HepG2 (cell line): ENCODE results near the gene AJM1. TPM values are rescaled to one million over a fixed set of nuclear protein-coding genes. Genes with fewer than 3 reads are reported as not detected.
"Not testable (repeated sequence)": the region's sequence is repeated elsewhere in the genome, so short reads cannot be mapped to it uniquely, and the experiment has no call there.

ENCODE experiments used
- ATAC-seq: fragments of 200-7000 bp; cut with Tn5 transposase; 3 replicates; pipeline ENCODE4 v1.9.1; 2020; ENCODE audit warnings: mild to moderate bottlenecking, moderate library complexity
- BruUV-seq: library from RNA; stranded (reverse); fragments of 400-500 nt; replicated peaks from 2 replicates; lab custom pipeline; 2021; lab: Mats Ljungman, UMichigan
- CTCF ChIA-PET: fragments of 300-600 bp; formaldehyde crosslinking; extraction: SDS; loops from one replicate; lab custom pipeline; 2021; ENCODE audit warnings: low total read pairs, inconsistent platforms, low intra/inter-chr PET ratio; lab: Yijun Ruan, JAX
- POLR2A ChIA-PET: fragments of 350-600 bp; sonication (Branson Sonifier 250); formaldehyde crosslinking; loops from one replicate; lab custom pipeline; 2020; ENCODE audit warnings: antibody characterized with exemption, inconsistent platforms; lab: Yijun Ruan, JAX
- DNase-seq: peaks from one replicate; pipeline ENCODE4 v3.0.0-alpha.2; 2015; ENCODE audit warnings: low spot score
- FAIRE-seq: peaks from 3 replicates; lab custom pipeline; 2011; peaks lifted over from hg19 to GRCh38; lab: Jason Lieb, UNC
- H2AFZ ChIP-seq: one replicate; pipeline ENCODE4 v1.6.1; 2011; ENCODE audit warnings: low read length, inconsistent platforms
- H3K27ac ChIP-seq: fragments of 300-600 bp; 3 replicates; pipeline ENCODE4 v1.8.0; 2011; ENCODE audit warnings: mixed run types, mild to moderate bottlenecking, mixed read lengths, low read length, inconsistent platforms; ENCODE audit not compliant: insufficient read depth; ENCODE audit errors: extremely low read length
- H3K27me3 ChIP-seq, 2 experiments: fragments of 200-600 bp in 1 of 2; 2 replicates in 1 of 2; 3 replicates in 1 of 2; pipeline versions ENCODE4 v1.6.0 to v1.8.0; 2011; ENCODE audit warnings: low read length in 2 of 2, mild to moderate bottlenecking in 2 of 2, moderate library complexity in 2 of 2, inconsistent platforms in 1 of 2; ENCODE audit not compliant: insufficient read depth in 2 of 2, control insufficient read depth in 1 of 2
- H3K36me3 ChIP-seq, 2 experiments: fragments of 200-600 bp in 1 of 2; replicated peaks in 1 of 2; 2 replicates in 1 of 2; 3 replicates in 1 of 2; pipeline versions ENCODE4 v1.5.1 to v1.8.0; 2011; ENCODE audit warnings: low read length in 2 of 2, inconsistent platforms in 1 of 2; ENCODE audit not compliant: insufficient read depth in 2 of 2, control insufficient read depth in 1 of 2
- H3K4me1 ChIP-seq: 2 replicates; pipeline ENCODE4 v1.5.1; 2012; ENCODE audit warnings: low read length, inconsistent platforms; ENCODE audit not compliant: insufficient read depth
- H3K4me2 ChIP-seq: 2 replicates; pipeline ENCODE4 v1.6.0; 2011; ENCODE audit warnings: low read depth, low read length, inconsistent platforms
- H3K4me3 ChIP-seq, 3 experiments: fragments of 200-600 bp in 1 of 3; sonication (generic), shearing (Covaris generic) in 1 of 3; replicated peaks in 1 of 3; 2 replicates each; pipeline ENCODE4 v1.5.1; 2011 to 2016; ENCODE audit warnings: low read length in 3 of 3, inconsistent platforms in 2 of 3, low read depth in 2 of 3, mild to moderate bottlenecking in 2 of 3, control low read depth in 1 of 3, mixed read lengths in 1 of 3; ENCODE audit not compliant: insufficient read depth in 1 of 3
- H3K79me2 ChIP-seq: one replicate; pipeline ENCODE4 v1.6.1; 2011; ENCODE audit warnings: low read length, inconsistent platforms; ENCODE audit not compliant: insufficient read depth
- H3K9ac ChIP-seq: 2 replicates; pipeline ENCODE4 v1.6.0; 2011; ENCODE audit warnings: mild to moderate bottlenecking, low read depth, low read length, inconsistent platforms; ENCODE audit not compliant: insufficient read depth
- H3K9me3 ChIP-seq: 2 replicates; pipeline ENCODE4 v1.5.1; 2012; ENCODE audit warnings: mild to moderate bottlenecking, low read length
- H4K20me1 ChIP-seq: 2 replicates; pipeline ENCODE4 v1.6.0; 2011; ENCODE audit warnings: inconsistent platforms, mild to moderate bottlenecking, low read length, moderate library complexity; ENCODE audit not compliant: insufficient read depth
- ELF4 ChIP-seq: sonication (generic); formaldehyde crosslinking; IDR thresholded peaks from 2 replicates; pipeline ENCODE4 v1.5.0; 2020; ENCODE audit warnings: missing genetic modification reagents, mild to moderate bottlenecking, moderate library complexity, borderline replicate concordance
- HNRNPK ChIP-seq: fragments of 200-400 bp; formaldehyde crosslinking; IDR thresholded peaks from 2 replicates; pipeline ENCODE4 v1.6.1; 2018; ENCODE audit warnings: low read length, low read depth, moderate library complexity, mild to moderate bottlenecking; ENCODE audit not compliant: poor library complexity, severe bottlenecking
- KAT8 ChIP-seq: IDR thresholded peaks from 2 replicates; pipeline ENCODE4 v1.6.1; 2016; ENCODE audit warnings: missing genetic modification reagents, missing compliant biosample characterization
- KDM3A ChIP-seq: IDR thresholded peaks from 2 replicates; pipeline ENCODE4 v1.6.1; 2018; ENCODE audit warnings: low read depth, missing compliant biosample characterization
- MED1 ChIP-seq: sonication (generic); formaldehyde crosslinking; IDR thresholded peaks from 2 replicates; pipeline ENCODE4 v1.4.0; 2020; ENCODE audit warnings: missing genetic modification reagents
- MYC ChIP-seq: sonication (generic); formaldehyde crosslinking; IDR thresholded peaks from 2 replicates; pipeline ENCODE4 v1.9.0; 2021; ENCODE audit warnings: missing genetic modification reagents, borderline replicate concordance
- NRL ChIP-seq: sonication (generic); formaldehyde crosslinking; IDR thresholded peaks from 2 replicates; pipeline ENCODE4 v1.5.0; 2020; ENCODE audit warnings: missing genetic modification reagents, mild to moderate bottlenecking, moderate library complexity, borderline replicate concordance
- SALL2 ChIP-seq: sonication (generic); formaldehyde crosslinking; IDR thresholded peaks from 2 replicates; pipeline ENCODE4 v1.8.1; 2023; ENCODE audit warnings: mild to moderate bottlenecking, missing genetic modification reagents, inconsistent platforms
- SAP130 ChIP-seq: IDR thresholded peaks from 2 replicates; pipeline ENCODE4 v1.6.1; 2016; ENCODE audit warnings: low read depth
- YEATS4 ChIP-seq: sonication (generic); formaldehyde crosslinking; IDR thresholded peaks from 2 replicates; pipeline ENCODE4 v1.4.0; 2020; ENCODE audit warnings: missing genetic modification reagents, borderline replicate concordance
- ZBTB7A ChIP-seq: sonication (generic); formaldehyde crosslinking; IDR thresholded peaks from 2 replicates; pipeline ENCODE4 v1.8.0; 2022; ENCODE audit warnings: mild to moderate bottlenecking, missing genetic modification reagents
- ZNF138 ChIP-seq: sonication (generic); formaldehyde crosslinking; IDR thresholded peaks from 2 replicates; pipeline ENCODE4 v1.5.0; 2020; ENCODE audit warnings: mild to moderate bottlenecking, low read depth, missing genetic modification reagents
- ZNF501 ChIP-seq: sonication (generic); formaldehyde crosslinking; IDR thresholded peaks from 2 replicates; pipeline ENCODE4 v1.5.1; 2020; ENCODE audit warnings: mild to moderate bottlenecking, moderate library complexity, missing genetic modification reagents
- ZNF790 ChIP-seq: sonication (generic); formaldehyde crosslinking; IDR thresholded peaks from 2 replicates; pipeline ENCODE4 v1.8.0; 2022; ENCODE audit warnings: missing genetic modification reagents, mild to moderate bottlenecking, borderline replicate concordance
- WGBS: methylation state at CpG from one replicate; pipeline ENCODE4 v1.1.6; 2017; ENCODE audit warnings: low lambda C conversion rate; 5-methylcytosine and 5-hydroxymethylcytosine counted together
- in situ Hi-C: cut with HindIII; loops from 2 replicates; pipeline ENCODE4 v1.10.0; 2017; ENCODE audit warnings: low pct_unique_long_range_greater_than_20kb; ENCODE audit not compliant: extremely low pct_ligation_motif_present
- intact Hi-C: fragments of 100-400 bp; cut with micrococcal nuclease; formaldehyde crosslinking; loops from one replicate; pipeline ENCODE4 v1.10.0; 2022; ENCODE audit not compliant: unreplicated experiment
- polyA plus RNA-seq, 8 experiments: library from polyadenylated mRNA; depleted of rRNA in 3 of 8; stranded (reverse) in 7 of 8; unstranded in 1 of 8; fragments of >200 nt; fragmentation: Illumina TruSeq in 4 of 8; extraction: Trizol in 4 of 8; gene quantifications; 2 replicates each; pipeline versions ENCODE4 v1.2.1 to v1.2.3, GENCODE V29; 2011 to 2016; ENCODE audit warnings: low read depth in 4 of 8, missing spikeins in 1 of 8, mixed read lengths in 1 of 8; ENCODE audit not compliant: insufficient read depth in 1 of 8
- total RNA-seq, 5 experiments: library from RNA; depleted of rRNA; stranded (reverse); fragments of >200 nt; fragmentation: Illumina TruSeq; extraction: Trizol; gene quantifications; 2 replicates each; pipeline ENCODE4 v1.2.3, GENCODE V29; 2016; ENCODE audit warnings: low read depth in 1 of 5
- TF ChIP-seq, protein P1 (sequence below): sonication (generic); formaldehyde crosslinking; IDR thresholded peaks from 2 replicates; pipeline ENCODE4 v1.5.0; 2020; ENCODE audit warnings: mild to moderate bottlenecking, missing genetic modification reagents
- TF ChIP-seq, protein P2 (sequence below): sonication (generic); formaldehyde crosslinking; IDR thresholded peaks from 2 replicates; pipeline ENCODE4 v1.9.0; 2022; ENCODE audit warnings: low read depth, missing genetic modification reagents

The AJM1 gene
- total and polyA plus RNA-seq, 2 of the 13 experiments (the other 11 are each of a cell fraction or from before 2014, with no cell fraction given): 1.1 to 1.2 TPM

GRCh38 chr9:136841646-136842379 lies 465 bp upstream of the AJM1 start (continued):
- TF ChIP-seq ELF4 (CRISPR knock-in tag) (peak; percentile 60; the same call in 1 of the 2 replicates), ZNF138 (CRISPR knock-in tag) (0 out of 2 replicates have a peak, but pooled peaks have one; percentile 69), HNRNPK (peak; percentile 19), ZNF790 (0 out of 2 replicates have a peak, but pooled peaks have one; percentile 36)
- TF ChIP-seq, protein P1, sequence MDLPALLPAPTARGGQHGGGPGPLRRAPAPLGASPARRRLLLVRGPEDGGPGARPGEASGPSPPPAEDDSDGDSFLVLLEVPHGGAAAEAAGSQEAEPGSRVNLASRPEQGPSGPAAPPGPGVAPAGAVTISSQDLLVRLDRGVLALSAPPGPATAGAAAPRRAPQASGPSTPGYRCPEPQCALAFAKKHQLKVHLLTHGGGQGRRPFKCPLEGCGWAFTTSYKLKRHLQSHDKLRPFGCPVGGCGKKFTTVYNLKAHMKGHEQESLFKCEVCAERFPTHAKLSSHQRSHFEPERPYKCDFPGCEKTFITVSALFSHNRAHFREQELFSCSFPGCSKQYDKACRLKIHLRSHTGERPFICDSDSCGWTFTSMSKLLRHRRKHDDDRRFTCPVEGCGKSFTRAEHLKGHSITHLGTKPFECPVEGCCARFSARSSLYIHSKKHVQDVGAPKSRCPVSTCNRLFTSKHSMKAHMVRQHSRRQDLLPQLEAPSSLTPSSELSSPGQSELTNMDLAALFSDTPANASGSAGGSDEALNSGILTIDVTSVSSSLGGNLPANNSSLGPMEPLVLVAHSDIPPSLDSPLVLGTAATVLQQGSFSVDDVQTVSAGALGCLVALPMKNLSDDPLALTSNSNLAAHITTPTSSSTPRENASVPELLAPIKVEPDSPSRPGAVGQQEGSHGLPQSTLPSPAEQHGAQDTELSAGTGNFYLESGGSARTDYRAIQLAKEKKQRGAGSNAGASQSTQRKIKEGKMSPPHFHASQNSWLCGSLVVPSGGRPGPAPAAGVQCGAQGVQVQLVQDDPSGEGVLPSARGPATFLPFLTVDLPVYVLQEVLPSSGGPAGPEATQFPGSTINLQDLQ (CRISPR knock-in tag): 0 out of 2 replicates have a peak, but pooled peaks have one; percentile 57

- Histone ChIP-seq H3K27ac (peak overlapping the region; percentile 63), H3K9ac (peak overlapping the region; percentile 47; the same call in 1 of the 2 replicates), H3K4me2 (peak overlapping the region; percentile 77), H3K4me3 (peak overlapping the region; percentile 45 to 61 (median 58); a peak in 4 of 6 replicates), H3K4me1 (peaks cover 41% of the 10 kb centered on the region)
- FAIRE-seq, CTCF ChIA-PET, H3K79me2 ChIP-seq, intact Hi-C loops, H3K36me3 ChIP-seq, H3K27me3 ChIP-seq, H4K20me1 ChIP-seq, H3K9me3 ChIP-seq, DNase-seq, BruUV-seq, H2AFZ ChIP-seq: not testable (repeated sequence)
- POLR2A ChIA-PET: interaction anchor here (1.2 to 2.3 kb wide), 4 partner anchors 15 to 41 kb away, joined by 3 to 7 read pairs (median 6); partner anchors contain the start of gene EDF1
- ATAC-seq: peak; percentile 9
- WGBS: 0% methylated on average over 3 of the region's 21 CpGs
- in situ Hi-C loops: loop anchor here (10.0 kb wide), 1 partner anchor 192 kb away; the partner anchor contains the start of gene FUT7
- TF ChIP-seq SALL2 (CRISPR knock-in tag) (0 out of 2 replicates have a peak, but pooled peaks have one; percentile 22), YEATS4 (CRISPR knock-in tag) (0 out of 2 replicates have a peak, but pooled peaks have one; percentile 6), KDM3A (CRISPR knock-in tag) (peak; percentile 26; the same call in 1 of the 2 replicates), SAP130 (0 out of 2 replicates have a peak, but pooled peaks have one; percentile 28), ZNF501 (CRISPR knock-in tag) (peak; percentile 43; the same call in 1 of the 2 replicates), MED1 (CRISPR knock-in tag) (0 out of 2 replicates have a peak, but pooled peaks have one; percentile 2), MYC (CRISPR knock-in tag) (peak; percentile 29; the same call in 1 of the 2 replicates), KAT8 (CRISPR knock-in tag) (0 out of 2 replicates have a peak, but pooled peaks have one; percentile 3), NRL (0 out of 2 replicates have a peak, but pooled peaks have one; percentile 0), ZBTB7A (CRISPR knock-in tag) (peak; percentile 54; the same call in 1 of the 2 replicates)
- TF ChIP-seq, protein P2, sequence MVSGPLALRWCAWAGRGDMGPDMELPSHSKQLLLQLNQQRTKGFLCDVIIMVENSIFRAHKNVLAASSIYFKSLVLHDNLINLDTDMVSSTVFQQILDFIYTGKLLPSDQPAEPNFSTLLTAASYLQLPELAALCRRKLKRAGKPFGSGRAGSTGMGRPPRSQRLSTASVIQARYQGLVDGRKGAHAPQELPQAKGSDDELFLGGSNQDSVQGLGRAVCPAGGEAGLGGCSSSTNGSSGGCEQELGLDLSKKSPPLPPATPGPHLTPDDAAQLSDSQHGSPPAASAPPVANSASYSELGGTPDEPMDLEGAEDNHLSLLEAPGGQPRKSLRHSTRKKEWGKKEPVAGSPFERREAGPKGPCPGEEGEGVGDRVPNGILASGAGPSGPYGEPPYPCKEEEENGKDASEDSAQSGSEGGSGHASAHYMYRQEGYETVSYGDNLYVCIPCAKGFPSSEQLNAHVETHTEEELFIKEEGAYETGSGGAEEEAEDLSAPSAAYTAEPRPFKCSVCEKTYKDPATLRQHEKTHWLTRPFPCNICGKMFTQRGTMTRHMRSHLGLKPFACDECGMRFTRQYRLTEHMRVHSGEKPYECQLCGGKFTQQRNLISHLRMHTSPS (CRISPR knock-in tag): peak; percentile 22; the same call in 1 of the 2 replicates
Measured at GRCh38 chr9:136843159-136843800, 1.0 kb downstream of the AJM1 start.
